Measurements from ENCODE around the gene DYNLT2.

DYNLT2 gene

DNA sequence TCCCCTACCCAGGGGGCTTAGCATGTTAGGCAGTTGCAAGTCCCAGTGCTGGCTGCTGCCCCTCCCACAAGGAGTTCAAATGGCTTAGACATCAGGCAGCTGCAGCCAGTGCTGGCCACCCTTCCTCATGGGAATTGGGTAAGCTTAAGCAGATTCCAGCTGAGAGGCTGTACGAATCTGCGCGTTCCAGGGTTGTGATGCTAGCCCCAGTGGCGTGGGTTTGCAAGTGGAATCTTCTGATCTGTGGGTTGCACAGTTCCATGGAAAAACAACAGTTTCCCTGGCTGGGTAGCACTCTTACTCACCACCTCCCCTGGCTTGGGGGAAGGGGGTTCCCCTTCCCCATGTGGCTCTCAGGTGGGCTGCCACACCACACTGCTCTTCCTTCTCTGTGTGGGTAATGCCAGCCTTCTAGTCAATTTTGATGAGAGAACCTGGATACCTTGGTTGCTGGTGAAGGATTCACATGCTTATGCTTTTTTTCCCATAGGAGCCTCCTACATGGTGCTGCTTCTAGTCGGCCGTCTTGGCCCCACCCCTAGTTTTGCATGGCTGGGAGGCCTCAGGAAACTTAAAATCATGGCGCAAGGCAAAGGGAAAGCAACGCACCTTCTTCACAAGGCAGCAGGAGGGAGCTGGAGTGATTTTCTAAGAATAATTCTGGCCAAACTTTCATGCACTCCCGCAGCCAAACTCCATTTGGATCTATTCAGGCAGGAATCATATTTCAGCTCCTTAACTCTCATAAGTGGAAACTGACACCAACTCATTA, 13.0 kb downstream of the DYNLT2 start:
- no peak overlapping the region for H3K4me3 ChIP-seq (ENCODE audit: low read length)
- TF ChIP-seq, protein P1, sequence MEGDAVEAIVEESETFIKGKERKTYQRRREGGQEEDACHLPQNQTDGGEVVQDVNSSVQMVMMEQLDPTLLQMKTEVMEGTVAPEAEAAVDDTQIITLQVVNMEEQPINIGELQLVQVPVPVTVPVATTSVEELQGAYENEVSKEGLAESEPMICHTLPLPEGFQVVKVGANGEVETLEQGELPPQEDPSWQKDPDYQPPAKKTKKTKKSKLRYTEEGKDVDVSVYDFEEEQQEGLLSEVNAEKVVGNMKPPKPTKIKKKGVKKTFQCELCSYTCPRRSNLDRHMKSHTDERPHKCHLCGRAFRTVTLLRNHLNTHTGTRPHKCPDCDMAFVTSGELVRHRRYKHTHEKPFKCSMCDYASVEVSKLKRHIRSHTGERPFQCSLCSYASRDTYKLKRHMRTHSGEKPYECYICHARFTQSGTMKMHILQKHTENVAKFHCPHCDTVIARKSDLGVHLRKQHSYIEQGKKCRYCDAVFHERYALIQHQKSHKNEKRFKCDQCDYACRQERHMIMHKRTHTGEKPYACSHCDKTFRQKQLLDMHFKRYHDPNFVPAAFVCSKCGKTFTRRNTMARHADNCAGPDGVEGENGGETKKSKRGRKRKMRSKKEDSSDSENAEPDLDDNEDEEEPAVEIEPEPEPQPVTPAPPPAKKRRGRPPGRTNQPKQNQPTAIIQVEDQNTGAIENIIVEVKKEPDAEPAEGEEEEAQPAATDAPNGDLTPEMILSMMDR (IDR thresholded peaks at IDR 0.05; ENCODE audit: insufficient read depth, low read depth, low read length, missing control alignments) = no peak
- no peak for DNase-seq (ENCODE audit: low read depth)

DNA sequence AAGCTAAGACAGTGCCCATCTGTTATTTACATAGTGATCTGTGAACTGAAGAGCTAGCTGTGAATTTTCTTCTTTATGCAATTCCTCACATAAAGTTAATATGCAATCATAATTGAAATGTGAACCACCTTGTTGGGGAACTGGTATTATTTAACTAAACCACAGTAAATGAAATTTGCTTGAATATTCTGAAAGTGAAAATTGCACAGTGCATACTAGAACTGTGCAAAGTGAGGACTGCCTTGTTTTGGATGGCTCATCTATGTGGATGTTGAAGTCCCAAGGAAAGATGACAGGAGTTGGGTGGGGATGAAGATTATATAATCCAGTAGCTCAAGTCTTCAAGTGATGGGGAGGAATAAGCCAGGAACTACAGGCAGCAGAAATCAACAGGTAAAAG, 21.4 kb downstream of the DYNLT2 start:
- H3K4me3 ChIP-seq (ENCODE audit: low read length) = no peak overlapping the region
- TF ChIP-seq, protein P1 (IDR thresholded peaks at IDR 0.05; ENCODE audit: insufficient read depth, low read depth, low read length, missing control alignments) = no peak
- no peak for DNase-seq (ENCODE audit: low read depth)

DNA sequence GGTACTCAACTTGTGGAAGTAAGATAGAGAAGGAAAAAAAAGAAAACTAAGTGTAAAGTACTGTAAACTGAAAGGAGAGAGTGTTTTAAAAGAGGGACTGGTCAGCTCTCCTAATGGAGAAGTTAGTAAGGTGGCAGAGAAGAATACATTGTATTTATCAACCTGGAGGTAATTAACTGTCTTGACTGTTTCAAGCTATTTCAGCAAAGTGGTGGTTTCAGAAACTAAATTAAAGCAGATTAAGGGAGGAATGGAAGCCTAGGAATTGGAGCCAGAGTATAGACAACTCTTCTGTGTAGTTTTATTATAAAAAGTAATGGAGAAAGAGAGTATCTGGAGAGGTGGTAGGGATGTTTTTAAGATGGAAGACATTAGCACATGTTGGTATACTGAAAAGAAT, 24.4 kb downstream of the DYNLT2 start:
- TF ChIP-seq, protein P1 (IDR thresholded peaks at IDR 0.05; ENCODE audit: insufficient read depth, low read depth, low read length, missing control alignments) = no peak
- DNase-seq (ENCODE audit: low read depth) = no peak
- no peak overlapping the region for H3K4me3 ChIP-seq (ENCODE audit: low read length)

DNA sequence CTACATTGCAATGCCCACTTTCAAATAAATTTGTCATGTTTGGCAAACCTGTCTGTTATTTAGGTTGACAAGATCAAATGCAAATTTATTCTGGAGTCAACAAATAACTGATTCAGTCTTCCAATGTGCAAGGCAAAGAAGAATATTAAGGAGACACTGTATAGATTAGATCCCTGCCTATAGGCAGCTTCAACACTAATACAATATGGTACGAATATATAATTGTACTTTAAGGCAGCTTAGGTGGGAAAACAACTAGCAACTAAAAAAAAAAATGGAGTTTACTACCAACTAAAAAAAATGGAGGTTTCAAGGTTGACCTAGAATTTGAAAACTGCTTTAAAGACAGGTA, 25.3 kb downstream of the DYNLT2 start:
- DNase-seq (ENCODE audit: low read depth) = no peak
- TF ChIP-seq, protein P1 (IDR thresholded peaks at IDR 0.05; ENCODE audit: insufficient read depth, low read depth, low read length, missing control alignments) = no peak
- no peak overlapping the region for H3K4me3 ChIP-seq (ENCODE audit: low read length)

DNA sequence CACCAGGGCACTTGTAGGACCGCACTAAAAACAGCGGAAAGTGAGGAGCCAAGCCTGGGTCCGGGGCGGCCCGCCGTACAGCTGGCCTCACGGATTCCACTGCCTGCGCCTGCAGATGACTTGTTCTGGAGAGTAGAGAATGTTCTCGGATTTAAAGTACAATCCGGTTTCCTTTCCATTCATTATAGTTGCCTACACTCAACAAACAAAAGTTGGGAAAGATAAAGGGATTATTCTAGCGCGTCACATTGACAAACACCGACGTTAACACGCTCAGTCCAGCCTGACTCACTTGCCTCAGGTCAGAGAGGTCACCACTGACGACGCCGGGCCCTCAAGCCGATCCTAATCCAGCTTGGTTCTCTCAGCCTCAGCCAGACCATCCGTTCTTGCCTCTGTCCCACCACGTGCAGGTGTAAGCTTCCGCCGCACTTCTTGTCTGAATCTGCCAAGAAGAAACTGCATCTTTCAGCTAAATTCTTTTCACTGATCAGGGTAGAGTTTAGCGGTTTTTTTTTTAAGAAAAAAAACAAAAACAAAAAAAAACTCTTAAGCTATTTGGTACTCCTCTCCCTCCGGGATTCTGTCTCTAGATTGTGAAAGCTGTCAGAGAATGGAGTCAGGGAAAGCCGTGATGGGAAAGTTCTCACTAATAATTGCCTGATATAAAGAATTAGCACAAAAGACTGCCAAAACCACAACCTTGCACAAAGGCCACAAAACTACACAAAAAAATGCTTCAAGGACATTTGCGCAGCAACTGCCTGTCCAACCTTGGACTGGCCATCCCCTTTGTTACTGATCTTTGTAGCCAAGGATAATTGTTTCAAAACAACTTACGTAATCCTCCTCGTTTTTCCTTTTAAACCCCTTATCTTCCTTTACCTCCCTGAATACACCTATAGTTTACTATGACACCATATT, 26.0 kb downstream of the DYNLT2 start:
- peak overlapping the region; percentile 48 for H3K4me3 ChIP-seq (ENCODE audit: low read length)
- peak; percentile 39 for DNase-seq (ENCODE audit: low read depth)
- TF ChIP-seq, protein P1 (IDR thresholded peaks at IDR 0.05; ENCODE audit: insufficient read depth, low read depth, low read length, missing control alignments) = no peak

DNA sequence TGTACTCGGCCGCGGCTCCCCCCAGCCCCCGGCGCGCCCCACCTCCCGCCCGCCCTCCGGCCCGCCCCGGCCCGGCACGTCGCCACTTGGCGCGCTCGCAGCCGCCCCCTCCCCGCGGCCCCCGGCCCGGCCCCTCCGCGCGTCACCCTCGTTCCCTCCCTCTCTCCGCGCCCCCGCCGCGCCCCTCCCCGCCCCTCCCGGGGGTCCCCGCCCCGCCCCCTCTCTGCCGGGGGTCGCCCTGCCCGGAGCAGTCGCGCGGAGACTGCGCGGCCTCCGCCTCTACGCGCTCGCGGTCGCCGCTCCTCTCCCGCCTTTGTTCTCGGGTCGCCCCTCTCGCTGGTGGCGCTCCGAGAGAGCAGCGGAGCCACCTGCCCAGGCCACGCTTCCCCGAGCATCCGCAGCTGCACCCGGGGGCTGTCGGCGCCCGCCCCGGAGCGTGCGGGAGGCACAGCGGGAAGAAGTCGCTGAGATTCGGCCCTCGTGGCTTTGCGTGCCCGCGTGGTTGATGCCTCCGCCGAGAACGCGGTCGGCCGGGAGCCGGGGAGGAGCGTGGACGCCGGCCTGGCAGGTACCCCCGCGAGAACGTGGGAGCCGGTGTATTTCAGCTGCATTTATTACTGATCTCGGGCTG, 26.8 kb downstream of the DYNLT2 start, which contains the start of gene PHF10:
PHF10 (minus strand) TSS at position 7 of the 631 bp plus-strand sequence. CDS start 569 bp downstream, outside the sequence.
- TF ChIP-seq, protein P1 (IDR thresholded peaks at IDR 0.05; ENCODE audit: insufficient read depth, low read depth, low read length, missing control alignments) = no peak
- DNase-seq (ENCODE audit: low read depth) = no peak
- H3K4me3 ChIP-seq (ENCODE audit: low read length) = peak within 1 kb of the TSS; percentile 59
